Activated naive CD8-positive, alpha-beta T cell treated with anti-CD3 and anti-CD28 coated beads, Interleukin-2, amount 50 U/mL, for 24 hours (primary cell): ENCODE measurements around the gene MTMR3.
"Not testable (repeated sequence)": the region's sequence is repeated elsewhere in the genome, so short reads cannot be mapped to it uniquely, and the experiment has no call there.

ENCODE experiments used
- ATAC-seq: fragments of 150-1000 bp; cut with Tn5 transposase; one replicate; pipeline ENCODE4 v1.10.0; 2021
- DNase-seq: peaks from one replicate; pipeline ENCODE4 v3.0.0; 2021
- H3K27ac Mint-ChIP-seq: one replicate; pipeline ENCODE4 v1.8.0; 2021; ENCODE audit warnings: mild to moderate bottlenecking, mixed read lengths
- H3K27me3 Mint-ChIP-seq: one replicate; pipeline ENCODE4 v1.8.0; 2021; ENCODE audit warnings: mixed read lengths
- H3K36me3 Mint-ChIP-seq: one replicate; pipeline ENCODE4 v1.8.0; 2021; ENCODE audit warnings: low read depth, mixed read lengths
- H3K4me1 Mint-ChIP-seq: one replicate; pipeline ENCODE4 v1.8.0; 2021; ENCODE audit warnings: mixed read lengths
- H3K4me3 Mint-ChIP-seq: one replicate; pipeline ENCODE4 v1.8.0; 2021; ENCODE audit warnings: mild to moderate bottlenecking, moderate library complexity, mixed read lengths
- H3K9me3 Mint-ChIP-seq: one replicate; pipeline ENCODE4 v1.8.0; 2021; ENCODE audit warnings: mixed read lengths

Gene MTMR3

DNA sequence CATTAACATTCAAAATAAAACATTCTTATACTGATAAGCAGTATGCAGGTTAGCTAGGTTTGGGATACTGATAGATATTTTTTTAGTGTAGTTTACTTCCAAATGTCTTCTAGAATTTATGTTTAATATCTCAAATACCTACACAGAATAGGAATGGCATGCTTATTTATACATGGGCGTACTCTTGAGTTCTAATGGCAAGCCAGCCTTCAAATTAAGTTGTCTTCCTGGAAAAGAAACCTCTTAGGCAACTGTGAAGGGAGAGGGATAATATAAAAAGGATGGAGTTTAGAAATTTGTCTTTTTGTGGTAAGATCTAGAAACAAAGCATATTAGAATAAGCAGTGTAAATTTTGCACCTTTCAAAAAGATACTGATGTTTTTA lies 65.4 kb downstream of the MTMR3 start:
- Mint-ChIP-seq H3K36me3 (no peaks in the 10 kb centered on the region), H3K4me3 (no peak overlapping the region), H3K27me3 (no peaks in the 10 kb centered on the region), H3K9me3 (no peaks in the 10 kb centered on the region), H3K4me1 (peaks cover 53% of the 10 kb centered on the region), H3K27ac (no peak overlapping the region)
- DNase-seq (no peak), ATAC-seq (no peak)

DNA sequence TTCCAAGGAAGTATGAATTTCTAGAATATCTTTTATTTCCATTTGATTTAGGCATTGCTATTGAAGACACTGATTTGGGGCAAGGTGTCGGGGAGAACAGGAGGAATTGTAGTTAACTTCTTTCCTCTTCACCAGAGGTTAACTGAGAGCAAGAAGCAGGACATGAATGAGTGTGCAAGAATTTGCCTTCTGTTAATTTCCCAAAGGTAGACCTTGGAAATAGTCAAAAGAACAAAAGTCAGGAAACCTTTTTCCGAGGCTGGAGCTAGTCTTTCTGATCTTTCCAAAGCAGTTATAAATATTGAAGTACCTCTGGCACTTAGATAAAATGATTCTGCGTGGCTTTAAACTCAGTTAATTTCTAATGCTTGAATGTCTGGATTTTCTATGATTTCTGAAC lies 66.9 kb downstream of the MTMR3 start:
- no peak overlapping the region for H3K4me3 Mint-ChIP-seq
- no peaks in the 10 kb centered on the region for H3K36me3 Mint-ChIP-seq
- H3K9me3 Mint-ChIP-seq, result no peaks in the 10 kb centered on the region

DNA sequence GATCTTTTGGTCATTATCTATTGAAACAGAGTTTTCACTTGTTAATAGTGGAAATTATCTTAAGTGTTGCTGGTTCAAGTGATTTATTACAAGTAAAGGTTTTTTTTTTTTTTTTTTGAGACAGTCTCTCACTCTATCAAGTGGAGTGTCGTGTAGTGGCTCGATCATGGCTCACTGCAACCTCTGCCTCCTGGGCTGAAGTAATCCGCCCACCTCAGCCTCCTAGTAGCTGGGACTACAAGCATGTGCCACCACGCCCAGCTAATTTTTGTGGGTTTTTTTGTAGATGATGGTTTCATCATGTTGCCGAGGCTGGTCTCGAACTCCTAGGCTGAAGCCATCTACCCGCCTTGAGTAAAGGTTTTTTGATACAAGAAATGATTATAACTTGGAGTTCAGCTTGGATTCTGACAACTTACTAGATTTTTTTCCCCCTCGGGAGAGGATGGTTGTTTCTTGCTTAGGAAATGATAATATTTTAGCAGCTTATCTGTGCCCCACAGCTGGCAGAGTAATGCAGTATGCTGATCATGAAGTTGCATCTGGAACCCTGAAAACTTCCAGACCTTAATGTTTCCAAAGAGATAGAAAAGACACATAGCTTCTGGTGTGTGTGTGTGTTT lies 68.9 kb downstream of the MTMR3 start:
- H3K27me3 Mint-ChIP-seq, result no peaks in the 10 kb centered on the region
- DNase-seq (no peak), ATAC-seq (no peak)
- H3K9me3 Mint-ChIP-seq, result no peaks in the 10 kb centered on the region
- H3K36me3 Mint-ChIP-seq, result no peaks in the 10 kb centered on the region
- no peak overlapping the region for H3K27ac Mint-ChIP-seq
- peaks cover 33% of the 10 kb centered on the region for H3K4me1 Mint-ChIP-seq
- no peak overlapping the region for H3K4me3 Mint-ChIP-seq

More for the DNA sequence above, 66.9 kb downstream of the MTMR3 start:
- DNase-seq (no peak), ATAC-seq (no peak)
- peaks cover 42% of the 10 kb centered on the region for H3K4me1 Mint-ChIP-seq
- no peaks in the 10 kb centered on the region for H3K27me3 Mint-ChIP-seq
- H3K27ac Mint-ChIP-seq, result no peak overlapping the region

DNA sequence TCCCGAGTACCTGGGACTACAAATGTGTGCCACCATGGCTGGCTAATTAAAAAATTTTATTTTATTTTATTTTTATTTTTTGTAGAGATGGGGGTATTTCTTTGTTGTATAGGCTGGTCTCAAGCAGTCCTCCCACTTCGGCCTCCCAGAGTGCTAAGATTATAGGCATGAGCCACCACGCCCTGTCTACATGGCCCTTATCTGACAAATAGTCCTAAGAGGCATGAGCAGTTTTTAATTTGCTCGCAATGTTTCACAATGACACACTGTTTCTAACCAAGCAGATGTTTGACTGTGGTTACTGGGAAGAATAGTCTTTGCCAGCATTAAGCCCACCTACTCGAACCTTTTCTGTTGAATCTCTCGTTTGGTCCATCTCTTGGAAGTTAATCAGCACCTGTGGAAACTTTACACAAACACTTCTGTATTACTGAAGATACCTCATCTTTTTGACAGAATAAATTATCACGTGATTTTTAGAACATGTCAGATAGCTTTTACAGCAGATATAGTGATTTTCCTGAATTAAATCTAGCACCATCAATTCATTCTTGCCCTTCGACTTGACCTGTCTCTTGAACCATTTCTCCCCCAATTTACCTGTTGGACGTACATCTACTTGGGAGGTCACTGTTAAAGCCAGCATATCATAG lies 71.4 kb downstream of the MTMR3 start:
- ATAC-seq, result no peak
- no peaks in the 10 kb centered on the region for H3K27me3 Mint-ChIP-seq
- no peak overlapping the region for H3K4me3 Mint-ChIP-seq
- H3K27ac Mint-ChIP-seq, result no peak overlapping the region
- no peaks in the 10 kb centered on the region for H3K9me3 Mint-ChIP-seq
- H3K4me1 Mint-ChIP-seq, result peaks cover 26% of the 10 kb centered on the region
- no peaks in the 10 kb centered on the region for H3K36me3 Mint-ChIP-seq
- no peak for DNase-seq

DNA sequence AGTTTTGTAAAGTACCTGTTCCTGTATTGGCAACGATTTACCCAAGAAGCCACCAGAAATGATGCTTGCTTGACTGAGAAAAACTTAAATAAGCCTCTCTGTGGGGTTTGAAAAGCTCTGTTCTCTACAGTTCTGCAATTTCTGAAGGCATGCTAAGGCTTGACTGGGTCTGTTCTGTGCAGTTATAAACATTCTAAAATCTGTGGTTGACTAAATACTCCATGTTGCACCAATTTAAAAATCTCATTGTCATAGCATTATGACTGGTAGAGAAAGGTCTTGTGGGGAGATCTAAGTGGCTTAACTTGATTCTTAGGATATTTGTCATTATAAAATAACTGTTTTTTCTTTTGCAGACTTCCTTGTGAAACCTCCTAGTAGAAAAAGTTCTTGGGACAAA lies 73.7 kb downstream of the MTMR3 start:
- no peak overlapping the region for H3K27ac Mint-ChIP-seq
- H3K9me3 Mint-ChIP-seq, result no peaks in the 10 kb centered on the region
- ATAC-seq, result no peak
- H3K36me3 Mint-ChIP-seq, result no peaks in the 10 kb centered on the region
- no peak overlapping the region for H3K4me3 Mint-ChIP-seq
- H3K27me3 Mint-ChIP-seq, result no peaks in the 10 kb centered on the region
- peaks cover 12% of the 10 kb centered on the region for H3K4me1 Mint-ChIP-seq
- DNase-seq, result no peak

DNA sequence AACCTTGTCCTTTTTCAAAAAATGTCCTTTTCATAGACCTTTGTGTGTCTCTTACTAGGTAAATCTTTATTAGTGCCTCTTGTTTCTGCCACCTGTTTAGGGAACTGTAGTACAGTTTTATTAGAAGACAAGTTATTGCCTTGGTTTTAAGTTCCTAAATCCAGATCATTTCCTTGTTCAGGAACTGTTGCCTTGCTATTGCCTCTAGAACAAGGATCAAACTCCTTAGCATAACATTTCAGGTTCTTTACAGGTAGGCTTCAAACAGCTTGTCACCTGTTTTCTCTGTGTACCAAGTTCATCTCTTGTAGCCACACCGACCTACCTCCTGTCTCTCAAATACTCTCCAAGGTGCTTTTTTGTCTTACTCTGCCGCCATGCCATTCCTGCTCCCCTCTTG lies 75.2 kb downstream of the MTMR3 start:
- Mint-ChIP-seq H3K36me3 (no peaks in the 10 kb centered on the region), H3K27me3 (no peaks in the 10 kb centered on the region), H3K4me3 (no peak overlapping the region), H3K4me1 (peaks cover 4% of the 10 kb centered on the region), H3K27ac (no peak overlapping the region), H3K9me3 (no peaks in the 10 kb centered on the region)
- DNase-seq (no peak), ATAC-seq (no peak)

DNA sequence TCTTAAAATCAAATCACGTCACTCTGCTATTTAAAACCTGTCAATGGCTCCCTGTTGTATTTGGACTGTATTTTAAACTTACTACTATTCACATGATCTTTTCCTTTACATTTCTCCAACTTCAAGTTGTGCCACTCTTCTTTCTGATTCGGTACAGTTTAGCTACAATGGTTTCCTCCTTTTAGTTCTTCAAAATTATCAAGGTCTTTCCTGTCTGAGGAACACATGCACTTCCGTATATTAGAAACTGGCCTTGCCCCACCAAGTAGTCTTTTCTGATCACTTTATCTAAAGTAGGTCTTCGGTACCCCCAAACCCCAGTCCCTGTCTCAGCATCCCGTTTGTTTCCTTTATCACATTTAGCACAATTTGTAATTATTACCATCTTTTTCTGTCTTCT lies 81.8 kb downstream of the MTMR3 start:
- Mint-ChIP-seq H3K27ac (no peak overlapping the region), H3K4me3 (no peak overlapping the region), H3K4me1 (peaks cover 4% of the 10 kb centered on the region), H3K36me3 (no peaks in the 10 kb centered on the region), H3K27me3 (no peaks in the 10 kb centered on the region), H3K9me3 (no peaks in the 10 kb centered on the region)
- no peak for ATAC-seq
- DNase-seq, result no peak

DNA sequence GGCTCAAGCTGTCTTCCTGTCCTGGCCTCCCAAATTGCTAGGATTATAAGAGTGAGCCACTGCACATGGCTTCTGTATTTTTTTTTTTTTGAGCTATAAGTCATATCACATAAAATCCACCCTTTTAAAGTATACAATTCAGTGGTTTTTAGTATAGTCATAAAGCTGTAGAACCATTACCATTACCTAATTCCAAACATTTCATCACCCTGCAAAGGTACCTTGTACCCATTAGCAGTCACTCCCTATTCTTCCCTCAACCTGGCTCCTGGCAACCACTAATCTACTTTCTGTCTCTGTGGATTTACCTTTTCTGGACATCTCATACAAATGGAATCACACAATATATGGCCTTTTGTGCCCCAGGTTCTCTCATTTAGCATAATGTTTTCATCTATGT lies 84.5 kb downstream of the MTMR3 start:
- no peak for ATAC-seq
- no peak overlapping the region for H3K27ac Mint-ChIP-seq
- H3K4me3 Mint-ChIP-seq, result no peak overlapping the region
- H3K36me3 Mint-ChIP-seq, result no peaks in the 10 kb centered on the region
- no peak for DNase-seq
- no peaks in the 10 kb centered on the region for H3K9me3 Mint-ChIP-seq
- H3K27me3 Mint-ChIP-seq, result no peaks in the 10 kb centered on the region
- peaks cover 2% of the 10 kb centered on the region for H3K4me1 Mint-ChIP-seq

DNA sequence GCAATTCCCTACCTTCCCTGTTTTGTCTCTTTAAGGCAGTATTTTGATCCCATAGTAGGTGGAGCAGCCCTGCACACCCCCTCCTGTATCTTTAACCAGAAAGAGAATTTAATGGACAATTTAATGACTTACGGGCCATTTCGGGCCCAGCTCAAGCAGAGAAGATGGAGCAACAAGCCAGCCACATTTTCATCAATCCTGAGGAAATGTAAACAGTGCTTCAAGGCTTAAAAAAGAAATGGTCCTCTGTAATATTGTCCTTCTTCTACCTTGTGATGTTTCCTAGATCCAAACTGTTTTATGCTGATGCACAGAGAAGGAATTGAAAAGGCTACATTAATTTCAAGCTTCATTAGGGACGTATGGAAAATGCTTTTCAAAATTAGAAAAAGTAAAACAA lies 88.6 kb downstream of the MTMR3 start:
- H3K27me3 Mint-ChIP-seq, result no peaks in the 10 kb centered on the region
- DNase-seq (no peak), ATAC-seq (no peak)
- H3K9me3 Mint-ChIP-seq, result no peaks in the 10 kb centered on the region
- H3K4me1 Mint-ChIP-seq, result peaks cover 2% of the 10 kb centered on the region
- H3K27ac Mint-ChIP-seq, result no peak overlapping the region
- H3K4me3 Mint-ChIP-seq, result no peak overlapping the region
- peaks cover 5% of the 10 kb centered on the region for H3K36me3 Mint-ChIP-seq

DNA sequence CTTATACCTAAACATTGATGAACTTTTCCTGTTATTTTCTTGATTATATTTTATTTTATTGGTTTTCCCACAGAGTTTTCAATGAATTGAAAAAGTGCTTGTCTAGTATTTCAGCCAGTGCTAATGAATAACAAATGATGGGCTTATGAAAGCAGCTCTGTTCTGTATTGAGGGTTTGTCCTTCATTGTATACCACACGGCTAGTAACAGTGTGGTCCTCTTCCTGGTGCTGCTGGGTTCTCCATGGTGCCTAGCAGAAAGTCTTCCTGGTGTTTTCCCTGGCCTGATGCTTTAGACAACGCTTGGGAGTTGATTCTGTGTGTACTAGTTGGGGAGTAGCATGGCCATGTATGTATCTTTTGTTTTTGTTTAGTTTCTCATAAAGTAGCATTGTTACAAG lies 89.1 kb downstream of the MTMR3 start:
- no peak for DNase-seq
- H3K27ac Mint-ChIP-seq, result no peak overlapping the region
- H3K9me3 Mint-ChIP-seq, result no peaks in the 10 kb centered on the region

DNA sequence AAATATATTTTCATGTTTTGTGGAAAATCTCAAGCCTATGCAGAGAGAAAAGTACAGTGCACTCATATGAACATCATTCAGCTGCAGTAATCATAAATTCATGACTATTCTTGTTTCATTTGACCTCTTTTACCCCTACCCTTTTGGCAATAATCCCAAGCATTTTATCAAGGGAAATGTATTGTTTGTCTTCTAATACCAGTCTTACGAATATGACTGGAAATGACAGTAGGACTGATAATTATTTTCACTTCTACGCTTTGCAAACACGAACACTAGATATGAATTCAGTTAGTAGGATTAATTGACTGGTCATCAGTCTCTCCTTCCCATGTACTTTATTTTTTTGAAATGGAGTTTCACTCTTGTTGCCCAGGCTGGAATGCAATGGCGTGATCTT lies 90.3 kb downstream of the MTMR3 start:
- ATAC-seq, result no peak
- H3K4me3 Mint-ChIP-seq, result no peak overlapping the region
- H3K36me3 Mint-ChIP-seq, result peaks cover 5% of the 10 kb centered on the region
- H3K27me3 Mint-ChIP-seq, result no peaks in the 10 kb centered on the region
- no peak overlapping the region for H3K27ac Mint-ChIP-seq
- no peaks in the 10 kb centered on the region for H3K9me3 Mint-ChIP-seq
- DNase-seq, result no peak
- peaks cover 2% of the 10 kb centered on the region for H3K4me1 Mint-ChIP-seq

More for the DNA sequence above, 89.1 kb downstream of the MTMR3 start:
- H3K4me1 Mint-ChIP-seq, result peaks cover 2% of the 10 kb centered on the region
- no peak overlapping the region for H3K4me3 Mint-ChIP-seq
- H3K27me3 Mint-ChIP-seq, result no peaks in the 10 kb centered on the region
- peaks cover 5% of the 10 kb centered on the region for H3K36me3 Mint-ChIP-seq
- ATAC-seq, result no peak

DNA sequence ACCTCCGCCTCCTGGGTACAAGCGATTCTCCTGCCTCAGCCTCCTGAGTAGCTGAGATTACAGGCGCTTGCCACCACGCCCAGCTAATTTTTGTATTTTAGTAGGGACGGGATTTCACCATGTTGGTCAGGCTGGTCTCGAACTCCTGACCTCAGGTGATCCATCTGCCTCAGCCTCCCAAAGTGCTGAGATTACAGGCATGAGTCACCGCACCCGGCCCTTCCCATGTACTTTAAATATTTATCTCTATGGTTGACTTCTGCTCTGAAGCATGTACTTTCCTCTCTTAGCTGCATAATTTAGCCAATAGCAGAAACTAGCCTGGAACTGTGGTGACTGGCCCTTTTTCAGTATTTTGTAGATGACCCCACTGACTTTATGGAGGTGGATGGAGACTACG lies 90.7 kb downstream of the MTMR3 start:
- not testable (repeated sequence) for H3K9me3 Mint-ChIP-seq, ATAC-seq, H3K27me3 Mint-ChIP-seq, H3K27ac Mint-ChIP-seq, DNase-seq, H3K36me3 Mint-ChIP-seq, H3K4me3 Mint-ChIP-seq, H3K4me1 Mint-ChIP-seq

DNA sequence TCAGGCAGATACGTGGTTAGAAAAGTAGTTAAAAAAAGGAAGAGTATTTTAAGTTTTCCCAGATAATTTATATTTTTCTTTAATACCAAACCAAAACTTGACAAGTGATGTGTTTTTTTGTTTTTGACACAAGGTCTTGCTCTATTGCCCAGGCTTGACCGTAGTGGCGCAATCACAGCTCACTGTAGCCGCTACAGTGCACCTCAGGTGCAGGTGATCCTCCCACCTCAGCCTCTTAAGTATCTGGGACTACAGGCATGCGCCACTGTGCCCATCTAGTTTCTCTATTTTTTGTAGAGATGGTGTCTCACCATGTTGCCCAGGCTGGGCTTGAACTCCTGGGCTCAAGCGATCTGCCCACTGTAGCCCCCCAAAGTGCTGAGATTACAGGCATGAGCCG lies 92.5 kb downstream of the MTMR3 start:
- Mint-ChIP-seq H3K36me3 (peaks cover 5% of the 10 kb centered on the region), H3K9me3 (no peaks in the 10 kb centered on the region), H3K27me3 (no peaks in the 10 kb centered on the region), H3K27ac (no peak overlapping the region), H3K4me3 (no peak overlapping the region), H3K4me1 (no peaks in the 10 kb centered on the region)
- DNase-seq, result no peak
- no peak for ATAC-seq

DNA sequence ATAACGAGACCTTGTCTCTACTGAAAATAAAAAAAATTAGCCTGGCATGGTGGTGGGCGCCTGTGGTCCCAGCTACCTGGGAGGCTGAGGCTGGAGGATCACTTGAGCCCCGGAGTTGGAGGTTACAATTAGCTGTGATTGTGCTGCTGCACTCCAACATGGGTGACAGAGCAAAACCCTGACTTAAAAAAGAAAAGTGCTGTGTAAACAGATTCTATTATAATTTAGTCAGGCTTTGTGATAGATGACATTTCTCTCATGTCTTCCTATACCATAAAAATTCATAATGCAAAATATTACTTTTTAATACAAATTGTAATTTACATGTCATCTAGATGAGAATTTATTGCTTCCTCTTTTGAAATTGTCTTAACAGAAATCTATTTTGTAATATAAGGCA lies 94.1 kb downstream of the MTMR3 start:
- no peaks in the 10 kb centered on the region for H3K4me1 Mint-ChIP-seq
- no peaks in the 10 kb centered on the region for H3K27me3 Mint-ChIP-seq
- DNase-seq (no peak), ATAC-seq (no peak)
- no peak overlapping the region for H3K27ac Mint-ChIP-seq
- no peak overlapping the region for H3K4me3 Mint-ChIP-seq
- no peaks in the 10 kb centered on the region for H3K9me3 Mint-ChIP-seq
- H3K36me3 Mint-ChIP-seq, result peaks cover 5% of the 10 kb centered on the region

DNA sequence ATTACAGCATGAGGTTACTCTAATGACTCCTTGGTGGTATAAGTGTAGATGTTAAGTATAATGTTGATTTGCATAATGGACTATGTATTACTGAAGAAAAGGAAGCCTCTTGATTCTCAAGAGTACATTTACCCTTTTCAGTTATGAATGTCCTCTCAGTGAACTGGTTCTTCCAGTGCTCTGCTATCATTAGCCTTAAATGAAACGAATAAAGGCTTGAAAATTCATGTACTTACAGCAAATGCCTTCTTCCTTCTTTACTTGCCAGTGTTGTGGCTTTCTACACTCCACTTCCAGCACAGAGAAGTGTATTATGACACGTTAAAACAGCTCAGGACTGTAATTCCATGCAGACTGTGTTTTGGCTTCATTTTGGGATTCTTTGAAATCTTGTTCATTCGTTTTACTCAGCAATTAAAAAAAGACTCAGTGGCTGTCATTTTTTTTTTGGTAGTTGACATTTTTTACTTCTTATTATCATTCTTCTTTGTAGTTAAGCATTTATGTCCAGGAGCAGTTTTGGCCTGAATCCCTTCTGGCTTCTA lies 96.9 kb downstream of the MTMR3 start:
- DNase-seq (no peak), ATAC-seq (no peak)
- Mint-ChIP-seq H3K36me3 (no peaks in the 10 kb centered on the region), H3K27ac (no peak overlapping the region), H3K4me3 (no peak overlapping the region), H3K27me3 (no peaks in the 10 kb centered on the region), H3K4me1 (no peaks in the 10 kb centered on the region), H3K9me3 (no peaks in the 10 kb centered on the region)
